Urothelium cell line (cell line): ENCODE results near the gene ALK.
"Not testable (repeated sequence)": the region's sequence is repeated elsewhere in the genome, so short reads cannot be mapped to it uniquely, and the experiment has no call there.

Experiments
- DNase-seq: peaks from one replicate; pipeline ENCODE4 v3.0.0; 2011; ENCODE audit warnings: low spot score, mixed read lengths
- FAIRE-seq: peaks from 2 replicates; lab custom pipeline; 2011; peaks lifted over from hg19 to GRCh38; lab: Jason Lieb, UNC

The ALK gene

DNA sequence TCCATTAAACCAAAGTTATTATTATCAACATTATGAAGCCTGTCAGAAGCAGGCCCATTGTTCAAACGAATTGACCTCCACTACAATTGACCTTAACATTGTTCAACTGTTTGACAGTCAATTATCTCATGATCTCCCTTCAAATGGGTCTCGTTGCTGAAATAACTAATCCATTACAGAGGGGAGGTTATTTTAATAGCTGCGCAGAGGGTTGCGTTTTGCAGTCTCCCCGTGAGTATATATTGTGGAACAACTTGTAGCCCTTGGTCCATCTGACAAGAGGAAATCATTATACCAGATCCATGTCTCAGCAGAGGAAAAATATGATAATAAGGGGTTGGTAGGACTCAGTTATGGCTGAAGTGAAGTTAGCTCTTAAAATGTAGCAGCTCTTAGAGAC lies 159.1 kb downstream of the ALK start:
- FAIRE-seq (peak; percentile 13), DNase-seq (no peak)

DNA sequence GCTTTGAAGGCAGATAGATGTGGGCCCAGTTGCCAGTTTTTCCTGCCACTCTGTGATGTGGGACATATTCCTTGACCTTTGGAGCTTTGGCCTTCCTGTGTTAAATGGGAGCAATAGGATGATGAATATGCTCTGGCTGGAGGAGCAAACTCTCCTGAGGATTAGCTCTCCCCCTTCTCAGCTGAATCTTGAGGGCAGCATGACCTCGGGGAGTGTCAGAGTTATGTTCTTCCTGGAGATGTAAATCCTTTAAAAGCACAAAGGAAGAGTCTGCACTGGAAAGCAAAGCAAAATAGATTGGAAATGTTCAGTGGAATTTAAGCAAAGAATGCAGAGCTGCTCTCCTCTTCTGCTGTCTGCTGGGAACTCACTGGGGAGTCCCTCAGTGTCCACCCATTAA lies 160.1 kb downstream of the ALK start:
- no peak for FAIRE-seq
- no peak for DNase-seq

DNA sequence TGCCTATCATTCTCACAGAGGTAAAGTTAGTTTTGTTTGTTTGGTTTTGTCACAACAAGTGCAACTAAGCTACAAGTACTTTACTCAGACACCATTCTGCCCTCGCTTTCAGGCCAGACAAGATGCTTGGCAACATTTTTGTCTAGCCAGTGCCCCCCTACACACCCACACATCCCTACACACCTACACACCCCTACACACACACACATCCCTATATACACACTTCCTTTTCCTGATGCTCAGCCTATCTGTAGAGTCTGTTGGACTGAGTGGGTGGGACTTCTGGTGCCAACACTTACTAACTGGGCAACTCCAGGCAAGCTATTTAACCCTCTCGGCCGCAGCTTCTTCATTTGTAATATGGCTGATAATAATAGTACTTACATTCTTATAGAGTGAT lies 161.4 kb downstream of the ALK start:
- no peak for FAIRE-seq
- DNase-seq: no peak

DNA sequence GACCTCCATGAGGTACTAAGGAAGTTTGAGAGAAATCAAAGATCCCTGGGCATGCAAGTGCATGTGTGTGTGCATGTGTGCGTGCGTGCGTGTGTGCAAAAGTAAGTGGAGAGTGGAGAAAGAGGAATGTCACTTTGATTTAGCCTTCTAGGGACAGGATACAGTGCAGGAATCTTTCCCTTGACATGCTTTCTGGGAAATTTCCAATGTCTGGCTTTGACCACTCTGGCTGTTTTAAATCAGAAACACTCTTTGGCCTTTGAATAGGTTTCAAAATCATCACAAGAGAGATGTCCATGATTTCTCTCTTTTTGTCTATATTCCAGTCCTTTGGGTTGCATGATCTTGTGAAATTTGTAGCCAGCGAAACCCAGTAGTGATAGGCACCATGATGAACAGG lies 162.0 kb downstream of the ALK start:
- no peak for DNase-seq
- FAIRE-seq: no peak

DNA sequence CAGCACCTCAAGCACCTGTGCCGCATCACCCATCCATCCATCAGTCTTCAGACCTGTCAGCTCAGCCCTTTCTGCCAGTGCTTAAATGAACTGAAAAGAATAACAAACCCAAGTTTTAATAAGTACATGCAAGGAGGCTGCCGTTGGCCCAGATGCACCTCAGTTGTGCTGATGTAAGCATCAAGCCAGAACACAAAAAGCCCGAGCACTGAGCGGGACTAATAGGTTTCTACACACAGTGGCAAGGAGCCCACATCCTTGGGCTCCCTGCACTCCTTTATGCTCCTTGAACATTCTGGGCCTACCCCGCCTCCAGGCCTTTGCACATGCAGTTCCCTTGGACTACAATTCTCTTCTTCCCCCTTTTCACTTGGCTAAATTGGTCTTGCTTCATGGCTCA lies 165.6 kb downstream of the ALK start:
- no peak for DNase-seq
- no peak for FAIRE-seq

DNA sequence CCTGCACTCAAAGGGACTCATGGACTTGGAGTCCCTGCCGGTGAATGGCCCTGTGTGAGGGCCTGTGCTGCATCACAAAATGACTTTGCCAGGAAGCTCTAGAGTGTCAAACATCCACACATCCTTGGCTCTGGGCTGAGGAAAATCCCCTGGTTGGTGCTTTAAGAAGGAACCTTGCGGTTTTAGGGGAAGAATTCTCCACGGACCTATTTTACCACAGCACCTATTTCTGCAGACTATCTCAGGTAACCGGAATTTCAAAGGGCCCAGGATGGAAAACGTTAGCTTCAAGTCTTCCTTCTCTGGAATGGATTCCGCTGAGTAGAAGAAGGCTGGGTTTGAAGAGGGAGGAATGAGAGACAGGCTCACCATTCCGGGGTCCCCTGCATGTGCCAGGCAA lies 166.2 kb downstream of the ALK start:
- DNase-seq: no peak
- FAIRE-seq: no peak

DNA sequence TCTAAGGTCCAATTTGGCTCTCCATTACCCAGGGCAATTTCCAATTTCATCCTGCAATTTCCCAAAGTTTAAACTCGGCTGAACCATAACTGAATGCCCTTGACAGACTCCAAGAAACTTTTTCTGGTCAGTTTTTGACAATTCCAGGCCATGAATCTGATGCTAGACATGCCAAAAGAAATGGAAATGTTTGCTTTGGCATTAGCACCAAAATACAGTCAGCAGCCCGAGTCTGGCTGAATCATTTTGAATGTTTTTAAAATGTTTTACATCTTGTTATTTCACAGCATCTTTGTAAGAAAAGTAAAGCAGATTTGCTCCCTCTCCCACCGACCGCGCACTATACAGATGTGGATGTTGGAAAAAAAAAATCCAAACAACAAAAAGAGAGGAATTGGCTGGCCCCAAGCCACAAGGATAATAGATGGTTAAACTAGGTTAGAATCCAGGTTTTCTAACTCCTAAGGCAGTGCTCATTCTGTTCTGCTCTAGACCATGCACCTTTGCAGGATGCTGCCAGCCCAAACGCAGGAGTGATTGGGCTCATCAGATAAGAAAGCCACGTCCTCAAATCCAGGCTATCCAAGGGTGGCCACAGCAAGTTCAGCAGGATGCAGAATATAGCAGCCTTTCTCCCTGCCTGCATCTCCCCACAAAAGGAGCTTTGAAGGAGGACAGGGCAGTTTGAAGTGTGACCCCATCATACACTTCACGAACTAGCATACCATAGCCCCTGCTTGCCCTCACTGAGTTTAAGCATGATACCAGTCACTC lies 167.5 kb downstream of the ALK start:
- no peak for DNase-seq
- no peak for FAIRE-seq

DNA sequence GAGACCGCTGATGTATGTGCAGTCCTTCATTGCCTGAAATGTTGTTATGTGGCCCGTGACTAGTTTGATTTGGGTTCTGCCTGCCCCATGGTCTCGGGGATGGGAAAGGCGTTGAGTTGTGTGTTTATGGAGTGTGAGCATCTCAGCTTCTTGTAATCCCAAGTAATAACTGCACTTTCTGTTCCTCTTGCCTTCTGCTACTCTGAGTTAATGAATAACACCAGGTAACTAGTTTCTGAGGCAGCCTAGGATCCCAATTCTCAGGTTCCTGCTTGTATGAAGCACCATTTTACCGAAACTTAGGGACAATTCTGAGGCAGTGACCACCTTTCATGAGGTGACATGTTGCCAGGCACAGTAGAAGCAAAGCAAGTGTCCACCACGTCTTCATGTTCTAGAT lies 170.0 kb downstream of the ALK start:
- no peak for DNase-seq
- FAIRE-seq: no peak

DNA sequence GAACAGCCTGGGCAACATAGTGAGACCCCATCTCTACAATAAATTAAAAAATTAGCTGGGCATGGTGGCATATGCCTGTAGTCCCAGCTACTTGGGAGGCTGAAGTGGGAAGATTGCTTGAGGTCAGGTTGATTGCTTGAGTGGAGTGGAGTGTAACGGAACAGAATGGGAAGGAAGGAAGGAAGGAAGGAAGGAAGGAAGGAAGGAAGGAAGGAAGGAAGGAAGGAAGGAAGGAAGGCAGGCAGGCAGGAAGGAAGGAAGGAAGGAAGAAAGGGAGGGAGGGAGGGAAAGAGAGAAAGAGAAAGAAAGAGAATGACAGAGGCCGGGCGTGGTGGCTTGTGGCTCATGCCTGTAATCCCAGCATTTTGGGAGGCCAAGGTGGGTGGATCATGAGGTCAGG lies 170.9 kb downstream of the ALK start:
- DNase-seq, FAIRE-seq: not testable (repeated sequence)

DNA sequence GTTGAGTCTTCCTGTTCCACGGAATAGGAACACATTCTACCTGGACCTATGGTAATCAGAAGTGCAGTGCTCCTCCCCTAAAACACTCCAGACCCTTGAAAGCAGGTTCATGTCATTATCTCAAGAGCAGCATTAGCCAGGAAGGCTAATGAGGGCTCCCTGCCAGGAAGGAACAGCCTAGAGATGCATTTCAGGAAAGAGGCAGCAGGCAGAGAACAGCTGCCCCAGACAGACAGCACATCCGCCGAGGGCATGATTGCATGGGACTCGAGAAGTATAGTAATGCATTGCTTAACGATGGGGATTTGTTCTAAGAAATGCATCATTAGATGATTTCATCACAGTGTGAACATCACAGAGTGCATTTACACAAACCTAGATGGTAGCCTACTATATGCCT lies 171.5 kb downstream of the ALK start:
- FAIRE-seq: no peak
- DNase-seq: no peak

DNA sequence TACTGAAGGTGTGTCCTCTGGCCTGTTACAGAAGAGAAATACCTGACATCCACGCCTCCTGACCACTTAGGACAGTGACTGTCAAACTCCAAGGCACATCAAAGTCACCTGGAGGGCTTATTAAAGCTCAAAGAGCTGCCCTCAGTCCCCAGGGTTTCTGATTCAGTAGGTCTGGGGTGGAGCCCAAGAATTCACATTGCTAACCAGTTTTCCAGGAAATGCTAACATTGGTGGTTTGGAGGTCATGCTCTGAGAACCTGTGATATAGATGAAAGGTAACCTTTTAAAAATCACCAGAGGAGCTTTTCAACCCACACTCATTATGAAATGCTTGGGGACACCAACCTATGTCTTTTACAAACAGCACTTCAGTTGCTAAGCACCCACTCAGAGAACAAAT lies 172.3 kb downstream of the ALK start:
- DNase-seq (no peak), FAIRE-seq (no peak)

DNA sequence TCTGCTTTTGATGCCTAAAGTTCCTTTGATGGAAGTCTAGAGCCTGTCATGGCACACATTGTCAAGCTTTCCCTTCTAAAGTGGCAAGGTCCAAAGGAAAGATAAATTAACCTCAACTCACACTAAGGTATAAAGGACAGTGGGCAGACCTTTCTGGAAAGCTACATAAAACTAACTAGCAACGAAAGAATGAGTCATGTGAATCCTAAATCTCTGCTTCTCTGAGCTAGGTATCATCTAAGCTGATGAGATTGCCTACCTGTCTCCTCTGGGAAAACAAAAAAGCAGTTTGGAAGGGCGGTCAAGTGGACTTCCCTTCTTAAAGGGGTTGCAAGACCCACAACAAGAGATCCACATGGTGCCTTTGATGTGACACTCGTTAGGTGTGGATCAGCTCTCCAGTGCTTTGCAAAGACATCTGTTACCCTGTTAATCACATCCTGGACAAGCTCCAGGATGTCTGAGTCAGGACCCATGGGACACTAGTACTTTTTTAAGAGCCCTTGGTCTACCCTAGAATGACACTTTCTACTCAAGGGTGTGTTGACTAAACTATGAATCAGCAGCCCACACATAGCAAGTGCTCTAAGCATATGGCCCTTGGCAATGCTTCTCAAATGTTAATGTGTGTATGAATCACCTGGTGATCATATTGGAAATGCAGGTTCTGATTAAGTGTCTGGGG lies 173.5 kb downstream of the ALK start:
- peak; percentile 91 for DNase-seq
- peak; percentile 98 for FAIRE-seq

DNA sequence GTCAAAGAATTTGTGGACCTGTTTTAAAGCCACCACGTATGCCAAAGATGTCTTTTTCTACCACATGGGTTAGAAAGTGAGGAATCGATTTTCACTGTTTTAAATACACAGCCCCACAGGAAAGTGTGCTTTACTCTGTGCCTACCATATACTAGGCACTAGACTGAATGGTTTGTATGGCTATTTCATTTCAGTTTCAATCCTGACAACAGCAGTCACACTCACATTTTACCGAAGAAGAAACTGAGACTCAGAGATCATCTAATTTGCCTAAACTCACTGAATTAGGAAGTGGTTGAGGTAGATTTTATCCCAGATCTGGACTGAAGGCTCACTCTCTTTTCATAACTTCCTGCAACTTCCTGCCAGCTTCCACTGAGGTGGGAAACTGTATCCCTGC lies 176.4 kb downstream of the ALK start:
- no peak for DNase-seq
- no peak for FAIRE-seq

DNA sequence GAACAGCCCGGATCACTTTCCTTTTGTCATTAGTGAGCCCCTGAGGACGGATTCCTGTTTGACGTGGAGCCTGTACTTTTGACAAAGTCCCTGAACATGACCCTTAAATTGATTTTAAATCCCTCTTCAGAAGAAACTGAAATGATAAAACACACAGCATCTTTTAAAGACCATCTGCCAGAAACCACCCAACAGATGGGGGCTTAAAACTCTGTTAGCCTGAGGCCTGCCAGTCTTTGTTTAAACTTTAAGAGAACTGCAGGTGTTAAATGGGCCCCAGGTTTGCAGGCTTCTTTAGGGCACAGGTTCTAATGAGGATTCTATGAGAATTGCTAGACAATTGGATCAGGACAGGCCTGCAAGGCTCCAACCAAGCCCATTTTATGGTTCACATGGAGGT lies 177.9 kb downstream of the ALK start:
- DNase-seq (no peak), FAIRE-seq (no peak)

DNA sequence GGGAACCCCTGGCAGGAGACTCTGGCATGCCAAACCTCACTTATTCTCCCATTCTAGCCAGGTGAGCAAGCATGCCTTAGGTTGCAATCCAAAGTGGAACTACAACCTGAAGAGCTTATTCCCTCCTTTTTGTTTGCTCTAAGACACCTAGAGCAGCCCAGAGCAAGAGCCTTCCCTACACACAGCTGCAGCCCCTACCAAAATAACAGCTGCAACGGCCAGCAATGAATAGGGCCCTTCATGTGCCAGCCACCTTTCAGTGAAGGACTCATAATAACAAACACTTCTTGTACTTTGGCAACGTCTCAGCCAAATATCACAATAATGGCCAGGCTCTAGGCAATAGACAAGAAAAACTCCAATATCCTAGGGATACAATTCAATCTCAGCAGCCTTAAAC lies 178.7 kb downstream of the ALK start:
- no peak for FAIRE-seq
- DNase-seq: no peak

DNA sequence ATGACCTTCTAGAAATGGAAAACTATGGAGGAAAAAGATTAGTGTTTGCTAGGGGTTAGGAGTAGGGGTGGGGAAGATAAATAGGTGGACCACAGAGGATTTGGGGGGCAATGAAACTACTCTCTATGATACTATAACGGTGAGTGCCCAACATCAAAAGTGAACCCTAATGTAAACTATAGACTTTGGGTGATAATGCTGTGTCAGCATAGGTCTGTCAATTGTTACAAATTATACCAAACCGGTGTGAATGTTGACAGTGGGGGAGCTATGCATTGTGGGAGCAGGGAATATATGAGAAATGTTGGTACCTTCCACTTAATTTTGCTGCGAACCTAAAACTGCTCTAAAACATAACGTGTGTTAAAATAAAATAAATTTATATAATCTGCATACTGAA lies 180.3 kb downstream of the ALK start:
- FAIRE-seq (no peak), DNase-seq (no peak)

DNA sequence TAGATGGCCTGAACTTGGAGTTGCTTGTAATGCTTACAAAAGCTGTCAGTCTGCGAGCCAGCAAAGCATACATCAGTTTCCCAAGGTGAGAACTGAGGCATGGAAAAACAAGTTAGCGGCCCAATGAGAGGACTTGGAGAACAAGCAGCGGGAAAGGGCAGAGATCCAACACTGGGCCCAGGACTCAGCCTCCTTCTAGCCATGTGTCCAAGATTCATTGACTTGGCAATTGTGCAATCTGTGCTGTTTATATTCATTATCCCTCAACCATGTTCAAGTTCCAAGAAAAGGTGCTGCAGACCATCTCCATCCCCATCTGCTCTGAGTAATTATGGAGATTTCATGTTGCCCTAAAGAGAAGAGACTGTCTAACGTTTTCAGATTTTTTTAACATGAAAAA lies 187.4 kb downstream of the ALK start:
- DNase-seq: no peak
- FAIRE-seq: no peak

DNA sequence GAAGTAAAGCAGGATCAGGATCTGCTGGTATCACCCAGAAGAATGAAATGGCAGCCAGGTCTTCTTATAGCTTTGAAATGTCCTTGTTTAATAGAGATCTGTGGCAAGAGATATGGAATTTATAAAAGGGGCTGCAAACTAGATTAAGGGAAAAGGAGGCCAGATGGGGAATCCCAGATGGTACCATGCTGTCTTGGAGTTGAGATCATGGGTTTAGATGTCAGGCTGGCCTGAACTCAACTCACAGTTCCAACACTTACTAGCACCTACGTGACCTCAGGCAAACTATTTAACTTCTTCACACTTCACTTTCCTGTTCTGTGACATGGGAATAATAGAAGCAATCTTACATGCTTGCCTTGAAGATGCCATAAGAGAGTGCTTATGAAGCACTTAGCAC lies 188.2 kb downstream of the ALK start:
- FAIRE-seq (peak; percentile 50), DNase-seq (no peak)

DNA sequence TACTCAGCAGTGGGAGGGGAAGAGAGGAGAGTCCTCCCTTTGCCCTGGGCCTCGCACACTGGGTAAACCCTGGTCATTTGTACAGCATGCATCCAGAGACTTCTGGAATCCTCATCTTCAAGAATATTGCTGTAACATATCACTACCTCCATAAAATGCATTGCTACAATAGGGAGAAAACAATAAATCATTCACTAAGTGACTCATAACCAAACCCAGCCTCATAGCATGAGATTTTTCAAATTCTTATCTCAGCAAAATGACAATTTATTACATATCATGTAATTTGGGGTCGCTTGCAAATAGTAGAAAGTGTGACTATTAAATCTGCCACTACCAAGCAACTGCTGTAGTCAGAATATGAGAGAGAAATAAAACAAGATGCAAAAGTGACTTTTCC lies 189.4 kb downstream of the ALK start:
- no peak for DNase-seq

DNA sequence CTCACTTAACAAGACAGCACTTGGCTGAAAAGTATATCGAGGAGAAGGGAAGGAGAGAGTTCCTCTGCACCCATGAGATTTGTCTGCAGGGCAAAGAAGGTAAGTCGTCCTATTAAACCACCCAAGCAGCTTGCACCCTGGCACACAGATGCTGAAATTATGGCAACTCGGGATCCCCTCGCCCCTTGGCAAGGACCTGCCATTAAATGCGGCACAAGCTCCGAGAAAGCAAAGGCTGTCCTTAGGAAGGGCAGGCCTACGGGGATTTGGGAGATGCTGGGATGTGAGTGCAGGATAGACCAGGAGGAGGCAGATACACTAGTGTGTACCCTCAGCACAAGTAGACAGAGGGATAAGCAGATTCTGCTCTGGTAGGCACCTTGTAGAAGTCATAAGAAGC lies 191.5 kb downstream of the ALK start:
- DNase-seq (no peak), FAIRE-seq (no peak)

More for the DNA sequence above, 189.4 kb downstream of the ALK start:
- FAIRE-seq: no peak

DNA sequence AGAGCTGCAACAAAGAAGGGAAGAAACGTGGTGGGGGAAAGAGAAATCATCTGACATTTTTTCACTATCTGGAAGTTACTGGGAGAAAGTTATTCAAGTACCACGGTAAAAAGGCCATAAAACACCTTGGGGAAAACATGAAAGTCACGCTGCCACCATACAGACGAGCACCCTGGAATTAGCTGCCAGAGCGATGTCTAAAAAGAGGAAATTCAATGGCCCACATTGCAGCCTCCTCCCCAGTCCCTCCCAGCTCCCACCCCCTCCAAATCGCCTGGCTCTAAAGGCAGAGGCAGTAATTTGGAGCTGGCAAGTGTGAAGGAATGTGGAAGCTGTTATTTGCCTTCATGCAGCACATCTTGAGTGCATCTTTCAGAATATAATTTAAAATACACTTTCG lies 192.0 kb downstream of the ALK start:
- DNase-seq (no peak), FAIRE-seq (no peak)

DNA sequence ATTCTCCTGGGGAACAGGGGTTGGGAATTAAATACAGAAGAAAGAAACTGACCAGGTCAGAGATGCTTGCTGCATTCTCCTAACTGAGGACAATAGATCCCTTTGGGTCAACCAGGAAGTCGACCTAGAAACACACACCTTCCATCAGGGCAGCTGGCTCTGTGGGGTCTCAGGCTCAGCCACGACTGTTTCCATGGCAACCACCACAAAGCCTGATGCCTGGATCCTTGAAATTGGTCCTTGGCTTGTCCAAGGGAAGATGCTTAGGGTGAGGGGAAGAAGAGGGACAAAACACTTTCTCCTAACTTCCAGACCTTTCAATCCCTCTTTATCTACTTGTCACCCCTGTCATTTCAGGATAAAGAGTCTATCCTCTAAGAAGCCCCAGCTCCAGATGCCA lies 194.4 kb downstream of the ALK start:
- no peak for DNase-seq
- no peak for FAIRE-seq

DNA sequence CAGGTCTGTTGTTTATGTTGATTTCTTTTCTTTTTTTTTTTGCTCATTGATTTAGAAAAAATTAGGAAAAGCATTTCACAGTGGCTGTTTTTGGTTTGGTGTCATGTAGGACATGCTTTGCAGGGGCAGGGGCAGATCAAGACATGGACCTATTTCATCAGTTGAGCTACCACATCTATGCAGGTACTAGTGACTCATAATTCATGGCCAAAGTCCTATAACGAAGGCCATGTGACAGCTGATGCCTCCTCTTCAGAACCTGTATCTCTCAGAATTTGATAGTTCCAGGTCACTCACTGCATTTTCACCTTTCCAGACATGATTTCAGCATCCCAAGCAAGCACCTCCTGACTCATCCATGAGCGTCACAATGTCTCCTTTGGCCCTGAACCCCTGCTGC lies 195.8 kb downstream of the ALK start:
- FAIRE-seq: no peak

More for the DNA sequence above, 195.8 kb downstream of the ALK start:
- DNase-seq: no peak
